DOHH2 (cell line): Measurements from ENCODE around the gene ROCK1.

ENCODE experiments used
- CTCF ChIP-seq: fragments of 200-600 bp; sonication (generic); IDR thresholded peaks from one replicate; pipeline ENCODE4 v1.5.1; 2014; ENCODE audit warnings: antibody characterized with exemption, mild to moderate bottlenecking, low read depth, low read length; ENCODE audit not compliant: poor library complexity, severe bottlenecking
- EZH2phosphoT487 ChIP-seq: fragments of 200-600 bp; sonication (generic); IDR thresholded peaks from 2 replicates; pipeline ENCODE4 v1.6.1; 2017; ENCODE audit warnings: borderline replicate concordance, mild to moderate bottlenecking, antibody characterized with exemption, low read length, moderate library complexity, mixed read lengths

DNA sequence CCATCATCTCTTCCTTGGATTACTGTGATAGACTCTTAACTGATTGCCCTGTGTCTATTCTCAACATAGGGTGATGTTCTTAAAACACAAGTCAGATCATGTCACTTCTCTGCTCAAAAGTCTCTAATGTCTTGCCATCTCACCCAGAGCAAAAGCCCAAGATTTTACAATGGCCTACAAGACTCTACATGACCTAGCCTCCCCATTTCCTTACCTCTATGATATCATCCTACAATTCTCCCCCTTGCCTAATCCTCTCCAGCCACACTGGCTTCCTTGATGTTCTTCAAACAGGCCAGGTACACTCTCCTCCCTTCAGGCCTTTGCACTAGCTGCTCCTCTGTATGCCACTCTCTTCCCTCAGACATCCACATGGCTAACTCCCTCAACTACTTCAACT lies 55.1 kb downstream of the ROCK1 start:
- TF ChIP-seq CTCF = no peak
- no peak for TF ChIP-seq EZH2phosphoT487
